Activated CD4-positive, alpha-beta T cell treated with anti-CD3 and anti-CD28 coated beads, Interleukin-2, Interleukin-4, amounts not matched to agents 100 ng/mL and 50 ng/mL, durations not matched to agents 16 hours and 8 hours (primary cell): Measurements from ENCODE around the gene LCN2.
"Not testable (repeated sequence)": the region's sequence is repeated elsewhere in the genome, so short reads cannot be mapped to it uniquely, and the experiment has no call there.

Source experiments
- DNase-seq: peaks from one replicate; pipeline ENCODE4 v3.0.0-alpha.2; 2020; ENCODE audit warnings: low spot score

Gene LCN2

DNA sequence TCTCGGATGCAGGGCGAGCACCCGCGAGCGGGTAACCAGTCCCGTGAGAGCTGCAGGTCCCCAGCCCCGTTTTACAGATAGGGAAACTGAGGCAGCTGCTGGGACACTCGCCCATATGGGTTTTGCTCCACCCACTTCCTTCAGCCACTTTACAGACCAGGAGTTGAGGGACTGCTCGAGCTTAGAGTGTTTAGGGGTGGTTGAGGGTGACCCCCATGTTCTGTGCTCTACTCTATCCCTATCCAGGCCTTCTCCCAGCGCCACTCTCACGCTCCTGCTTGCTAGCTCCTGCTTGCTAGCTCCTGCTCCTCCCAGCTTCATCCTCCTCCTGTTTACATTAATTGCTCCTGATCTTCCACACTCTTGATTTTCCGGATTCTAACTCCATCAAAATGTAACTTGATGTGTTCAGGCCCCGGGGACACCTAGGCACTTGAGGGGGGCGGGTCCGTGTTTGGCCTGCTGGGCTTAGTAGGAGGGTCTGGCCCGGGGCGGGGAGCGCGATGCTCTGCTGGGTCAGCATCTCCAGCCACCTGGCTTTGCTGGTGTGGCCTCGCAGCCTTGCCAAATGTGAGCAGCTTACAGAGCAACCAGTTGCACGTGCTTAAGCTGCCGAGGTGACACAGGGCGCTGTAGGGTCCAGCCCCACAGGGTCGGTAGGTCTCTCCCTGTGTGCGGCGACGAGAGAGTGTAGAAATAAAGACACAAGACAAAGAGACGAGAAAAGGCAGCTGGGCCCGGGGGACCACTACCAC, 20.2 kb upstream of the LCN2 start:
- DNase-seq: no peak

DNA sequence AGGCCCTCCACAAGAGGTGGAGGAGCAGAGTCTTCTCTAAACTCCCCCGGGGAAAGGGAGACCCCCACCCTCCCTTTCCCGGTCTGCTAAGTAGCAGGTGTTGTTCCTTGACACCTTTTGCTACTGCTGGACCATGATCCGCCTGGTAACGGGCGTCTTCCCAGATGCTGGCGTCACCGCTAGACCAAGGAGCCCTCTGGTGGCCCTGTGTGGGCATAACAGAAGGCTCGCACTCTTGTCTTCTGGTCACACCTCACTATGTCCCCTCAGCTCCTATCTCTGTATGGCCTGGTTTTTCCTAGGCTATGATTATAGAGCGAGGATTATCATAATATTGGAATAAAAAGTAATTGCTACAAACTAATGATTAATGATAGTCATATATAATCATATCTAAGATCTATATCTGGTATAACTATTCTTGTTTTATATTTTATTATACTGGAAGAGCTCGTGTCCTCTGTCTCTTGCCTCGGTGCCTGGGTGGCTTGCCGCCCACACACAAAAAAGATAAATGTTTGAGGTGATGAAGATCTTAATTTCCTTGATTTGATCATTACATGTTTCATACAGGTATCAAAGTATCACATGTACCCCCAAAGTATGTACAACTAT, 19.2 kb upstream of the LCN2 start:
- peak; percentile 60 for DNase-seq

DNA sequence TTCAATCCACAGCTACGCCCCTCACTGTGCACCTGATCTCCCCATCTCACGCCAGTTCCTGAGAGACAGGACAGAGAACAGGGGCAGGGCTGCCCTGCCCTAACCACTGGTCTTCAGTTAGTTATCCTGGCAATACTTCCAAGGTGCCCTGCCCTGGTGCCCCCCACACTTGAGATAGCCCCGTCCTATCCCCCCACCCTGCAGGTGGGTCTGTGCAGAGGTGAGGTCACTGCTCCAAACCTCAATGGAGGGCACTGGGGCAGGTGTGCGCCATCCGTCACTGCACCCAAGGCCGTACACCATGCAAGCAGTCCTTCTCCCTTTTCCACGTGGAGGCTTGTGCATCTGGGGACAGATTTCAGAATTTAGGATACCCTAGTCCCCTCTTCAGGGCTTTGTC, 18.6 kb upstream of the LCN2 start:
- not testable (repeated sequence) for DNase-seq

DNA sequence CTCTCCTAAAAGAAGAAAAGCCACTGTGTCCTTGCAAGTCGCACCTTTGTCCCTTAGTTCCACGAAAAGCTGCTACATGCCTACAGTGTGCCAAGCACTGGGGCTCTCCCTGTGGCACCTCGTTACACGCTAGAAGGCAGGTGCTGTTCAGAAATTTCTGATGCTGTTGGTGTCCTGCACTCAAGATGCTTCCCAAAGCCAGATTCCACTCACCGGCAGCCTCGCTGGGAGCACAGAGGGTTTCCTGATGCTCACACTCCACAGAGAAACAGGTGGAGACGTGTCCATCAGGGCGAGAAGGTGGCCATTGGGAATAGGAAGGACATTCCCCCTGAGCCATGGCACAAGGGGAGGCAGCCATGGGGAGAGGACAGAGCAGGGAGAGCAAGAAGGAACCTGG, 17.9 kb upstream of the LCN2 start:
- not testable (repeated sequence) for DNase-seq

DNA sequence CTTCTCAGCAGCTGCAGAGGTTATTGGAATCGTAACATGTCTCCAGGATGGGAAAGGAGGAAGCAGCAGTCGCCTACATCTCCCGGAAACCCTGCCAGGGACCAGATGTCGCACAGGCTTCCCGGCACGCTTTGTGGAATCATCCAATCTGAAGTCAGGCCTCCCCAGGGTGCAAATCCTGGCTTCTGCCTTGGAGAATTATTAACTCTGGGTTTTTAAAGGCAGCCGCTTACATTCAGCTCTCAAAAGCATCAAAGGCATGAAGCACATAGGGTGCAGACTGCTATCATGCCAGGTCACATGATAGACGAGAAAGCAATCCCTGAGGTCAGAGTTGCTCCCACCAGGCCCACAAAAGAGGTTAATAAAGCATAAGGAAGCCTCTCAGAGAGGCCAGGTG, 17.1 kb upstream of the LCN2 start:
- DNase-seq: not testable (repeated sequence)

DNA sequence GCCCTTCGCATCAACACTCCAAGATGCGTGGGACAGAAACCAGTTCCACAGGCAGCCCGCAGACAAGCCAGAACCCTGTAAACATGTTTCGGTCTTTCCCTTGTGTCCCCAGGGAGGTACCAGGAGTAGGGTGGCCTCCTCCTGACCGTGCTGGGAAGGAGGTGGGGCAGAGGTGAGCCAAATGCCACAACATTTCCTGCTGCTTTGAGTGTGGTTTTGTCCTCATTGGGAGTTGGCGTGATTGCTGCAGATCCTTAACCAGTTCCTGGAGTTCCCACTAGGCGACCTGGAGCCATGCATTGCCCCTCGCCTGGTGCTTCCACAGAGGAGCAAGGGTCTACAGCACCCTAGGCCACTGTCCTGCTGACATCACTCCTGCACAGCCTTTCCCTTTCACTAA, 13.7 kb upstream of the LCN2 start:
- DNase-seq: not testable (repeated sequence)

DNA sequence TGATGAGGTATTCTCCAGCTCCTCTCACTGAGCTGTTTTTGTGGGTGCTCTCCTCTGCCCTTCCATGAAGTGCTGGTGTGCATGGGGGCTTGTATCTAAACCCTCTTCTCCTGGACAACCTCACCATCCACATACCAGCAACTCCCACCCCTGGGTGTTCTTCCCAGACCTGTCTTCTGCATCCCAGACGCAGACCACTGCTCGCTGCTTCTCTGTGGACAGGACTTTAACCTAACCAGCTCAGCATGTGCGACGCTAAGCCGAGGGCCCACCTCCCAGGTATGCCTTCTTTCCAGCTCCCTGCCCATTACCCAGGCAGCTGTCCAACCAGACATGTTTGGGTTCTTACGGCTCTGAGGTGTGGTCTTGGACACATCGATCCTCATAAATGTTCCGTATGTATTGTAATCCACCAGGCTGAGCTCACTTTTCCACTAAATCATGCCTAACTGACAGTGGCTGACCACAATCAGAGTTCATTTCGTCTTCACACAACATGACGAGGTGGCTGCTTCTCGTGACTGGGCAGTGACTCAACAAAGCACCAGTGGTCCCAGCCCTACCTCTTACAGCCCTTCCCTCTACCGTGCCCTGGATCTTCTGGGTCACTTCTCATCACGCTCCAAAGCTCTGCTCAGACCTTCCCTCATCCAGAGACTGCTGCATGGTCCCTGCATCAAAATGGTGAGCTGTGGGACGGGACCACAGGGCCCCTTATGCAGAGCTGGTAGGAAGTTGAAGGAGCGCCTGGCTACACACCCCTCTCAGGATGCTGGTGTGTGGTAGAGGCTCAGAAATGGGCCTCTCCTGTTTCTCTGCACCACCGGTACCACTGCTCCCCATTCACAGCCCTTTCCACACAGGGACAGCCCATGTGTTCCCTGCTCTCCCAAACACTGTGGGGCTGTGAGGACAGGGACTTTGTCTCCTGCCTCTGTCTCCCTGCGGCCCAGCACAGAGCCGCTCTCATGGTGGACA, 12.1 kb upstream of the LCN2 start:
- DNase-seq: no peak

DNA sequence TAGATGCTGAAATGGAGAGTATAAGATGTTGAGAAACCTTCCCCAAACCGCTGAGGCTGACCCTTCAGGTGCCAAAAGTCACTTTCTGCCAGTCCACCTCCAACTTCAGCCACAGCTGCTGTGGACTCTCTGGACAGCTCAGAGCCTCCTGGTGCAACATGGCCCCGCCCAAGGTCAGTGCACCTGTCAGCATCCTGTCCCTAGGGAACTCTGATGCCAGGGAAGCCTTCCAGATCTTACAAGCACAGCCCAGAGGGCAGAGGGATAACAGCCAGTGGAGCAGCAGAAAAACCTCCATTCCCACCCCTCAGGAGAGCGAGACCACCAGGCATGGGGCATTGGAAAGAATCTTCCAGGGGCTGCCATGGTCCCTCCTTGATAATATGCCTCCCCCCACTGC, 11.3 kb upstream of the LCN2 start:
- DNase-seq: no peak

DNA sequence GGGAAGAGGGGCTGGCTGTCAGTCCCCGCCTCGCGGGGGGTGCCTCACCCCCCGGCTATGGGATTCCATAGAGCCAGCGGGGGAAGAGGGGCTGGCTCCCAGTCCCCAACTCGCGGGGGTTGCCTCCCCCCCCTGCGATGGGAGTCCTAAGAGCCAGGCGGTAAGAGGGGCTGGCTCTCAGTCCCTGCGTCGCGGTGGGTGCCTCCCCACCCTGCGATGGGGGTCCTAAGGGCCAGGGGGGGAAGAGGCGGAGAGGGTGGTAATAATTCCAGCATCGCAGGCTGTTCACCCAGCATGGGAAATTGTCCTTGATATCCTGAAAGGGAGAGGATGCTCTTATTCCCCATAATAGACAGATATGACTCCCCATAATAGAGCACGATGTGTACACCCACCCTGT, 9.6 kb upstream of the LCN2 start:
- no peak for DNase-seq

DNA sequence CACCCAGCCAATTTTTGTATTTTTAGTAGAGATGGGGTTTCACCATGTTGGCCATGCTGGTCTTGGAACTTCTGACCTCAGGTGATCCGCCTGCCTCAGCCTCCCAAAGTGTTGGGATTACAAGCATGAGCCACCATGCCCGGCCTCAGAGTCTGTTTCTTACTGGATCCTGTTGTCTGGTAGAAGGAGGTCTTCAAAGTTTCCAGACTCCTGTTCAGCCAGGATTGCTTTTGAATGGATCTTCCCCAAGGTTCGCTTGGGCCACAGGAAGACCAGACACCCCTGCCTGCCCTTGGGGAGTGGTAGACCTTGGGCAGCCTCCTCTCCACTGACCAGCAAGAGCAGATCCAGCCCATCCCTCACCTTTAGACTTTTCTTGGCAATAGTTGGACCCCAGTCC, 7.6 kb upstream of the LCN2 start:
- DNase-seq: no peak

DNA sequence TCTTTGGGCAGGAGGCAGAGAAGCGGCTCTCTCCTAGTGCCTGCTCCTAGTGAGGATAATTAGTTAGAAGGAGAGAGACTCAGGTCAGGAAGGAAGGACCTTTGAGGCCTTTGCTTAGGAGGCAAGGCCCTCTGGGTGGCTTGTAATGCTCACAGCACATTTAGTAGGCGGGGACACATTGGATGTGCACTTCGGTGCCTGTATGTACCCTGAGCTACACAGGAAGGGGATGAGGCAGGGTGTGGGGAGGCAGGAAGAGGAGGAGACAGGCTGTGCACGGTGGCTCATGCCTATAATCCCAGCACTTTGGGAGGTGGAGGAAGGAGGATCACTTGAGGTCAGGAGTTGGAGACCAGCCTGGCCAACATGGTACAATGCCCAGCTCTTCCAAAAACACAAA, 7.2 kb upstream of the LCN2 start:
- DNase-seq: no peak

DNA sequence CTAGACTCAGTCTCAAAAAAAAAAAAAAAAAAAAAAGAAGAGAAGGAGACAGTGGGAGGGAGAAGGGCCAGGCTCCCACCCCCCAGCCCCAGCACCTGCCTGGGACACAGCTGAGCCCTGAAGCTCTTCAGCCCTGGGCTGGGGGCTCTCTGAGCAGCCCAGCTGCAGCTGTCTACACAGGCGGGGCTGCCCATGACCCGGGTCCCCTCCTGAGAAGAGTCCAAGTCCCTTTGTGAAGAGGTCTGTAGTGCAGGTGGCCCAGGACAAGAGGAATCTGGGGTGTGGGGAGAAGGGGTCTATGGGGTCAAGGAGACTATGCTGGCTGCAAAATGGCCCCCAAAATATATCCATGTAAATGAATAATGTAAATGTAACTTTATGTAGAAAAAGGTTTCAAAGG, 6.7 kb upstream of the LCN2 start:
- no peak for DNase-seq

DNA sequence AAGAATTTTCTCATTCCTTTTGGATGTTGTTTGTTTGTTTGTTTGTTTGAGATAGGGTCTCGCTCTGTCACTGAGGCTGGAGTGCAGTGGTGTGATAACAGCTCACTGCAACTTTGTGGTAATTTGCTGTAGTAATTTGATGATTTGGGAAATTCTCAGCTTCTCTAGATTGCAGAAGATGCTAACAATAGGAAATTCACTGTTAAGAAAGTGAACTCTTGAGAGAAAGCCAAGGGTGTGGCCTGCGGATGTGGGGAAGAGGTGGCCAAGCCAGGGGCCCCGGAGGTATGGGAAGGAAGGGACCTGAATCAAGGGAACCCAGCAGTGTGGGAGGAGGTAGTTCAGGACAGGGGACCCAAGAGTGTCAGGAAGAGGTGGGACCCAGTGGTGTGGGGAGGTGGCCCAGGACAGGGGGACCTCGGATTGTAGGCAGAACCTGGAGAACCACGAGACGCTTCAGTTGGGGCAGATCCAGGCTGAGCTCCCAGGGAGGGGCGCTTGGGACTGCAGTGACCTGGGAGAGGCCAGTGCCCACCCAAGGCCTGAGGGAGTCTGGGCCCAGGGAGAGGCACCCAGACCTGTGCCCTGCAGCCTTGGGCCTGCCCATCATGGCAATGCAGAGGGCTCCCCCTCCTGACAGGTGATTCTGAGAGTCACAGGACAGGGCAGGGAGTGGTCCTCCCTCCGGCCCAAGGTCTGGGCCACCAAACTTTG, 5.6 kb upstream of the LCN2 start:
- no peak for DNase-seq

DNA sequence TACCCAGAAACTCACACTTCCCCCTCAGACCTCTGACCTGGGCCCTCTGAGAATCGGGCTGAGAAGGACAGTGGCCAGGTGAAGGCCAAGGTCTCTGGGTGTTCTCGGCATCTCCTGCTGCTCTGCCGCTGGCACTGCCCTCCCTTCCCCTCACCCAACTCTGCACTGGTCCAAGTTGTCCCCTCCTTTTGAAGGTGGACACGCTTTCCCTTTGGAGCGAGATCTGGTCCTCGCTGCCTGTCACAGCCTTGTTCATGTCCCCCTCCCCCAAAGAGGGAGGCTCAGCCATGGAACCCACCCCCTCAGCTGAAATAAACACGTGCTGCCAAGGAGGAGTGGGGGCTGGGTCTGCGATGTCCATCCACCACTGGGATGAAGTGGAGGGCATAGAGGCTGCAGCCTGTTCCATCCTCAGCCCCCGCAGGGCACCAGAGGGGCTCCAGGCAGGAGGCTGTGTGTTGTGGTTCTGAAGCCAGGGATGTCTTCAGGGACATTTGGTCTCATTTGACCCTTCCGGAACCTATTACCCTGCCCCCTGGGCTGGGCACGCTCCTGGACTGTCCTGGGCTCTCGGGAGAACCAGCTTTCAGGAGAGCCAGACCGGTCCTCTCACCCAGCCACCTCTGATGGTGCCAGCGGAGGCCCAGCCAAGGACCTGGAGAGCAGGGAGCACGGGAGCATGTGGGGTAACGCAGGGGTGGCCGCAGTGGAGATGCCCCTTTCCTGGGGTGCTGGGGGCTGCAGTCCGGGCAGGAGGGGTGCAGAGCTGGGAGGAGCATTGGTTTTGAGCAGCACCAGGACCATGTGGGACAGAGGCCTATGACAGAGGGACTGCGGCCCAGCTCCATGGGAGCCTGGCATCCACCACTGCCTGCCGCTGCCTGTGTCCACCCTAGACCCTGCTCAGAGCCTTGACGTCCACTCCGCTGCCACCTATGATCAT, 4.7 kb upstream of the LCN2 start:
- no peak for DNase-seq

DNA sequence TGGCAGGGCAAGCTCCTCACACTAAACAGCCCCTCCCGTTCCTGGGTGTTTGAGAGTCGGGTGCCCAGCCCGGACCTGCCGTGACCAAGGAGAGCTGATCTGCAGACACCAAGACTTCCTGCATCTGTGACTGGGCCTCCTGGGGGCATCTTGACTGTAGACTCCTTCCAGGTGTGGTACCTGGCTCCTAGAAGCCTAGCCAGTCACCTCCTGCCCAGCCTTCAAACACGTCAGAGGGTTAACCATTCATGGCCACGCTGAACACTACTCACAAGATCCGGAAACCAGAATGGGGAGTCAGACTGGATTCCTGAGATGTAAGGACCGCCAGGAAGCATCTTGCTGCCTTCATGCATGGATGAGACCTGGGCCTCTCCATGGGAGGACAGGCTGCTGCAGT, 3.7 kb upstream of the LCN2 start:
- no peak for DNase-seq

DNA sequence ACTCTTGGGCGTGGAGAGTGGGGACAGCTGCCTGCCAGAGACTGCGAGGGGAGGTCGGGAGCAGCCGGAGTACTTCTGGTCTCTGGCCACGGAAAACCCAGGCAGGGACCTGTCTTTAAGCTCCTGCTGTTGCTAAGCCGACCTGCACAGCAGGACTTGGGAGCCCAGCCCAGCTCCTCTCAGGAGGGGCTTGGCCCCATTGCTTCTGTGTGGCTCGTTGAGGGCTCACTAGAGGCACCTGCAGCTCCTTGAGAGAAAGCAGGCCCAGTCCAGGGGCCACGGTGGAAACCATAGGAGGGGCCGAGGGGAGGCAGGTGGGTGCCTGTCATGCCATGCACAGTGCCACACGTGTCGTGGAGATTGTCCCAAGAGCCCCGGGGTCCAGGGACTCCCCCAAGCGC, 3.3 kb upstream of the LCN2 start:
- no peak for DNase-seq

DNA sequence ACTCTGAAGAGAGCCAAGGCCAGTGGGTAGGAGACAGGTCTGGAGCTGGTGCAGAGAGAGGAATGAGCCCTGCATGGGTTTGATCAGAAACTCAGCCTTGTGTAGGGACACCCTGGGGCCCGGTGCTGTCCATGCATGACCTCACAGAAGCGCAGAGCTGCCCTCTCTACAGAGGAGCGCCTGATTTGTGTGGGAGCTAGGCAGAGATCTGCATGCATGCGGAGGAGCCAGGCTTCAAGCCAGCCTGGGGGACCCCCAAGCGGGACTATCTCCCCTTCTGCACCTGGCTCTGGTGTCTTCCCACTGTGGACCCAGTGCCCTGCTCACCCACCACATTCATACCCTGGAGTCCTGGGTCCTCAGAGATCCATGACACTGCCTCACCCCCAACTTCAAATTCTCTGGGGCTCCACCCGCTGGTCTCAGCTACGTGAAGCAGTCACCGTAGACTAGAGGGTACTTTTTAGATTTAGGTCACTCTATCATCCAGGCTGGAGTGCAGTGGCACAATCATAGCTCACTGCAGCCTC, 2.6 kb upstream of the LCN2 start:
- DNase-seq: no peak

DNA sequence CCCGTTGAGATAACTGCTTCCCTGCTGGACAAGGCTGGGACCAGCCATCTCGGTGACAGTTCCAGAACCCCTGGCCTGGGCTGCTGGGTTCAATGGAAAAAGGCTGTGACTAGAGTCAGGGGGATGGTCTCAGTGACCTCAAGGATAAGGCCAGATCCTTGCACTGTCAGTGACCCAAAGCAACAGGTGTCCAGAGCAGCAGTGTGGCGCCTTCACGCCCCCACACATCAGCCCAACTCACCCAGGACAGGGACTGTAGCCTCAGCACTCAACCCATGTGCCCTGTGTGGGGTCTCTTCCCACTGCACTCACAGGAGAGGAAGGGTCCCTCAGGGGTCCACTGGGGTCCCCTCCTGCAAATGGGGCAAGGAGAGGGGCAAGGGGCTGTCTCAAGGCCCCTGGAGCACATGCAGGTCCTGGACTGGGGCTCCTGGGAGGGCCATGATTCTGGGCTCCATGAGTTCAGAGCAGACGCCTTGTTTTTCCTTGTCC, 698 bp upstream of the LCN2 start:
- DNase-seq: no peak

DNA sequence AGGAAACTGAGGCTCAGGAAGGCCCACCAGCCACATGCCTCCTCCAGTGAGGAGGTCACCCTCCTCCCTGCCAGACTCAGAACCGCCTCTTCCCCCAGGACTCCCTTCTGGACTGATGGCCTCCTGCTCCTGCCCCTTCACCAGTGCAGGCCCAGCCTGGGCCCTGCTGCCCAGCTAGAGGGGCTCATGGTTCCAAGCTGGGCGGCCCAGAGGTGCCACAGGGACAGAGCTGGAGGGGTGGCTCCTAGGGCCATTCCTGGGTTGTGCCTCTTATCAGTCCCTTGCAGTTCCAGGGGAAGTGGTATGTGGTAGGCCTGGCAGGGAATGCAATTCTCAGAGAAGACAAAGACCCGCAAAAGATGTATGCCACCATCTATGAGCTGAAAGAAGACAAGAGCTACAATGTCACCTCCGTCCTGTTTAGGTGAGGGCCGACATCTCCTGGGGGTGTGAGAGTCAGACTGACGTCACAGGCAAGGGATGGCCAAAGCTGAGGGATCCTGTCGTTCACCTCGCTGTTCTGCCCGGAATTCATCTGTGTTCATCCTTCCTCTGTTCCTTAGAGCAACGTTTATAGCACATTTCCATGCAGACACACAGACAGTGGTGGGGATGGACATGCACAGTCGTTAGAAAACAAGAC, 819 bp downstream of the LCN2 start:
- no peak for DNase-seq
